Astrocyte (in vitro differentiated cells and primary cell): ENCODE data around the gene C1orf21. TPM values are rescaled to one million over a fixed set of nuclear protein-coding genes. Genes with fewer than 3 reads are reported as not detected.

Experiments
- DNase-seq: peaks from one replicate; pipeline ENCODE4 v3.0.0-alpha.2; 2010; ENCODE audit warnings: low read depth
- FAIRE-seq: peaks from 2 replicates; lab custom pipeline; 2011; peaks lifted over from hg19 to GRCh38; lab: Jason Lieb, UNC
- H2AFZ ChIP-seq: 2 replicates; pipeline ENCODE4 v1.6.0; 2012; ENCODE audit warnings: low read depth, low read length, inconsistent platforms
- H3K27ac ChIP-seq: 2 replicates; pipeline ENCODE4 v1.5.1; 2011; ENCODE audit warnings: low read depth, low read length, inconsistent platforms
- H3K27me3 ChIP-seq: 2 replicates; pipeline ENCODE4 v1.6.0; 2011; ENCODE audit warnings: low read length, inconsistent platforms; ENCODE audit not compliant: insufficient read depth
- H3K36me3 ChIP-seq: 2 replicates; pipeline ENCODE4 v1.5.1; 2011; ENCODE audit warnings: low read length, inconsistent platforms; ENCODE audit not compliant: insufficient read depth
- H3K4me1 ChIP-seq: 2 replicates; pipeline ENCODE4 v1.5.1; 2011; ENCODE audit warnings: low read length, inconsistent platforms; ENCODE audit not compliant: insufficient read depth
- H3K4me2 ChIP-seq: 2 replicates; pipeline ENCODE4 v1.6.0; 2012; ENCODE audit warnings: low read length, inconsistent platforms
- H3K4me3 ChIP-seq: 2 replicates; pipeline ENCODE4 v1.5.1; 2011; ENCODE audit warnings: low read depth, mild to moderate bottlenecking, low read length, inconsistent platforms; ENCODE audit not compliant: insufficient read depth
- H3K79me2 ChIP-seq: 2 replicates; pipeline ENCODE4 v1.6.0; 2012; ENCODE audit warnings: mild to moderate bottlenecking, low read length, inconsistent platforms; ENCODE audit not compliant: insufficient read depth
- H3K9ac ChIP-seq: 2 replicates; pipeline ENCODE4 v1.6.0; 2012; ENCODE audit warnings: mild to moderate bottlenecking, low read length, inconsistent platforms
- H3K9me3 ChIP-seq: 2 replicates; pipeline ENCODE4 v1.5.1; 2012; ENCODE audit warnings: low read depth, mild to moderate bottlenecking, low read length, inconsistent platforms; ENCODE audit not compliant: insufficient read depth
- H4K20me1 ChIP-seq: 2 replicates; pipeline ENCODE4 v1.6.0; 2012; ENCODE audit warnings: low read length, inconsistent platforms; ENCODE audit not compliant: insufficient read depth
- H3K27ac Mint-ChIP-seq: one replicate; pipeline ENCODE4 v1.8.0; 2021; ENCODE audit warnings: mild to moderate bottlenecking, mixed read lengths; ENCODE audit not compliant: unreplicated experiment
- H3K27me3 Mint-ChIP-seq: one replicate; pipeline ENCODE4 v1.8.0; 2021; ENCODE audit warnings: low read depth, mixed read lengths; ENCODE audit not compliant: unreplicated experiment
- H3K36me3 Mint-ChIP-seq: one replicate; pipeline ENCODE4 v1.8.0; 2021; ENCODE audit warnings: low read depth, mixed read lengths; ENCODE audit not compliant: unreplicated experiment
- H3K4me1 Mint-ChIP-seq: one replicate; pipeline ENCODE4 v1.8.0; 2021; ENCODE audit warnings: low read depth, mixed read lengths; ENCODE audit not compliant: unreplicated experiment
- H3K4me3 Mint-ChIP-seq: one replicate; pipeline ENCODE4 v1.8.0; 2021; ENCODE audit warnings: mild to moderate bottlenecking, moderate library complexity, mixed read lengths; ENCODE audit not compliant: unreplicated experiment
- H3K9me3 Mint-ChIP-seq: one replicate; pipeline ENCODE4 v1.8.0; 2021; ENCODE audit warnings: mild to moderate bottlenecking, mixed read lengths; ENCODE audit not compliant: unreplicated experiment
- EZH2 ChIP-seq: IDR thresholded peaks from 2 replicates; pipeline ENCODE4 v1.6.1; 2012; ENCODE audit warnings: mild to moderate bottlenecking, low read length, inconsistent platforms; ENCODE audit not compliant: insufficient read depth
- total RNA-seq: library from RNA; stranded (reverse); gene quantifications from 2 replicates; pipeline ENCODE4 v1.2.1, GENCODE V29; 2021
- TF ChIP-seq, protein P1 (sequence below): IDR thresholded peaks from 2 replicates; pipeline ENCODE4 v1.5.1; 2011; ENCODE audit warnings: low read depth, mild to moderate bottlenecking, inconsistent platforms, low read length, moderate library complexity; ENCODE audit not compliant: insufficient read depth

C1orf21 gene
- total RNA-seq, 1 donor from 2014 or later, result 15.1 TPM

DNA sequence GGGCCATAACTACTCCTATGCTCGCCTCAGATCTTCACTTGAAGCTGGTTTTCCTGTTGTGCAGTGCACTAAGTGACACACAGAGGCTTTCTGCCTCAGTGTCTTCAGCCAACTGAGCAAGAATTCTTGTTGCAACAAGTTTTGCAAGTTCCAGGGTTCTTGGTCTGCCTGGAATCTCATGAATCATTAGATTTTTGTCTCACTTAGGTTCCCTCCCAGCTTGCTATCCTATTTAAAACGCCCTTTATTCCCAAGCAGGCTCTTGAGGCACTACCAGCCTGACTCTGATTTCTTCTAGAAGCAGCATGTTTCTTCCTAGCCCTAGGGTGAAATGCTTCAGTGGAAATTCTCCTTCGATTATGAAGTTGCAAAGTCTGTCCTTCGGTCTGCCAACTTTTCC is 158.8 kb downstream of the C1orf21 start:
- Histone ChIP-seq H3K27ac (no peak overlapping the region), H4K20me1 (no peaks in the 10 kb centered on the region), H3K27me3 (no peaks in the 10 kb centered on the region), H3K4me2 (no peak overlapping the region), H2AFZ (no peak overlapping the region), H3K36me3 (no peaks in the 10 kb centered on the region), H3K9ac (no peak overlapping the region), H3K4me3 (no peak overlapping the region), H3K4me1 (no peaks in the 10 kb centered on the region), H3K9me3 (no peaks in the 10 kb centered on the region), H3K79me2 (no peaks in the 10 kb centered on the region)
- DNase-seq, result peak; percentile 40
- Mint-ChIP-seq H3K27ac (no peak overlapping the region), H3K4me3 (no peak overlapping the region), H3K9me3 (no peaks in the 10 kb centered on the region), H3K36me3 (no peaks in the 10 kb centered on the region), H3K4me1 (peaks cover 8% of the 10 kb centered on the region), H3K27me3 (no peaks in the 10 kb centered on the region)
- no peak for FAIRE-seq
- no peak for TF ChIP-seq EZH2
- TF ChIP-seq, protein P1, sequence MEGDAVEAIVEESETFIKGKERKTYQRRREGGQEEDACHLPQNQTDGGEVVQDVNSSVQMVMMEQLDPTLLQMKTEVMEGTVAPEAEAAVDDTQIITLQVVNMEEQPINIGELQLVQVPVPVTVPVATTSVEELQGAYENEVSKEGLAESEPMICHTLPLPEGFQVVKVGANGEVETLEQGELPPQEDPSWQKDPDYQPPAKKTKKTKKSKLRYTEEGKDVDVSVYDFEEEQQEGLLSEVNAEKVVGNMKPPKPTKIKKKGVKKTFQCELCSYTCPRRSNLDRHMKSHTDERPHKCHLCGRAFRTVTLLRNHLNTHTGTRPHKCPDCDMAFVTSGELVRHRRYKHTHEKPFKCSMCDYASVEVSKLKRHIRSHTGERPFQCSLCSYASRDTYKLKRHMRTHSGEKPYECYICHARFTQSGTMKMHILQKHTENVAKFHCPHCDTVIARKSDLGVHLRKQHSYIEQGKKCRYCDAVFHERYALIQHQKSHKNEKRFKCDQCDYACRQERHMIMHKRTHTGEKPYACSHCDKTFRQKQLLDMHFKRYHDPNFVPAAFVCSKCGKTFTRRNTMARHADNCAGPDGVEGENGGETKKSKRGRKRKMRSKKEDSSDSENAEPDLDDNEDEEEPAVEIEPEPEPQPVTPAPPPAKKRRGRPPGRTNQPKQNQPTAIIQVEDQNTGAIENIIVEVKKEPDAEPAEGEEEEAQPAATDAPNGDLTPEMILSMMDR, result no peak

DNA sequence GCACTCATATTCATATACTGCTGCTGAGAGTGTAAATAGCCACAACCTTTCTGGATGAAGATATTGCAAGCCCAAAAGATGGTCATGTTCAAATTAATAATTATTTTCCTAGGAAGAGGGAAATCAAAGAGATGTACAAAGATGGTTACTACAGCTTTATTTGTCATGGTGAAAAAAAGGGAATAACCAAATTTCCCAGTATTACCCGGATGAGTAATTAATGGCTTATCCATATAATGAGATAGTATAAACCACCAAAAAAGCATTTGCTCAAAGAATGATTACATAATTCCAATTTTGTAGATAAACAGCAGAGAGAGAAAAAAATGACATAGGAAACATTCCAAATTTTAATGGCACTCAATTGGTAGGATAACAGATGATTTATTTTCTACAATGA is 165.6 kb downstream of the C1orf21 start:
- Mint-ChIP-seq H3K4me1 (no peaks in the 10 kb centered on the region), H3K27me3 (no peaks in the 10 kb centered on the region), H3K27ac (no peak overlapping the region), H3K36me3 (no peaks in the 10 kb centered on the region), H3K4me3 (no peak overlapping the region), H3K9me3 (no peaks in the 10 kb centered on the region)
- Histone ChIP-seq H3K9me3 (no peaks in the 10 kb centered on the region), H3K4me3 (no peak overlapping the region), H3K79me2 (no peaks in the 10 kb centered on the region), H3K36me3 (no peaks in the 10 kb centered on the region), H4K20me1 (no peaks in the 10 kb centered on the region), H3K27me3 (no peaks in the 10 kb centered on the region), H2AFZ (no peak overlapping the region), H3K9ac (no peak overlapping the region), H3K4me2 (no peak overlapping the region), H3K27ac (no peak overlapping the region), H3K4me1 (no peaks in the 10 kb centered on the region)
- DNase-seq (no peak), FAIRE-seq (no peak)
- TF ChIP-seq, protein P1, result no peak
- no peak for TF ChIP-seq EZH2

DNA sequence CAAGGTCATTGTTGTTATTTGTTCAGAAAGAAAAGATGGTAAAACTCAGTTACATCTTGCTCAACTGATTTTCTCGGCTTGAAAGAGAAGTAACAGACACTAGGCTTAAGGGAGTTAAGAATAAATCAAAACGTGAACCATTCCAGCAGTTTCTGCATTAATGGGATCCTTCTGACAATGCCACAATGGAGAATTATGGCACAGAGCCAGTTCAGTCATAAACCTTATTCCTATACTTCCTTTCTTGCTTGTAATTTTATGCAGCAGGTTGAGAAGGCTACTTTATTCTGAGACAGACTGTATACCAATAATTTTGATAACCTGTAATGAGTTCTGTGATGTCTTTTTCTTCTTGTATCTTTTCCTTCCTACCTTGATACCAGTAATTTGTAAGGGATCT is 167.0 kb downstream of the C1orf21 start:
- Histone ChIP-seq H3K27ac (no peak overlapping the region), H2AFZ (no peak overlapping the region), H3K9ac (no peak overlapping the region), H4K20me1 (no peaks in the 10 kb centered on the region), H3K79me2 (no peaks in the 10 kb centered on the region), H3K36me3 (no peaks in the 10 kb centered on the region), H3K4me3 (no peak overlapping the region), H3K27me3 (no peaks in the 10 kb centered on the region), H3K4me2 (no peak overlapping the region), H3K9me3 (no peaks in the 10 kb centered on the region), H3K4me1 (no peaks in the 10 kb centered on the region)
- H3K27ac Mint-ChIP-seq, result no peak overlapping the region
- TF ChIP-seq EZH2, result no peak
- TF ChIP-seq, protein P1, result no peak
- FAIRE-seq (no peak), DNase-seq (no peak)
- H3K4me1 Mint-ChIP-seq, result no peaks in the 10 kb centered on the region
- H3K36me3 Mint-ChIP-seq, result no peaks in the 10 kb centered on the region
- H3K27me3 Mint-ChIP-seq, result no peaks in the 10 kb centered on the region
- no peak overlapping the region for H3K4me3 Mint-ChIP-seq
- H3K9me3 Mint-ChIP-seq, result no peaks in the 10 kb centered on the region
